Bronchial epithelial cell (primary cell): ENCODE data around the gene PTBP3. TPM values are rescaled to one million over a fixed set of nuclear protein-coding genes. Genes with fewer than 3 reads are reported as not detected.

Source experiments
- DNase-seq: peaks from one replicate; pipeline ENCODE4 v3.0.0-alpha.2; 2010; ENCODE audit warnings: low read depth
- FAIRE-seq: peaks from 2 replicates; lab custom pipeline; 2011; peaks lifted over from hg19 to GRCh38; lab: Jason Lieb, UNC
- H3K27me3 ChIP-seq: 2 replicates; pipeline ENCODE4 v1.5.1; 2011; ENCODE audit warnings: low read length; ENCODE audit not compliant: control insufficient read depth, insufficient read depth
- H3K36me3 ChIP-seq: 2 replicates; pipeline ENCODE4 v1.5.1; 2011; ENCODE audit warnings: low read length; ENCODE audit not compliant: control insufficient read depth, insufficient read depth
- H3K4me3 ChIP-seq: 2 replicates; pipeline ENCODE4 v1.5.1; 2011; ENCODE audit warnings: mild to moderate bottlenecking, low read depth, low read length, control low read depth
- total RNA-seq: library from RNA; depleted of rRNA; stranded (reverse); fragments of >200 nt; gene quantifications from 2 replicates; pipeline ENCODE4 v1.2.1, GENCODE V29; 2014
- TF ChIP-seq, protein P1 (sequence below): IDR thresholded peaks from 2 replicates; pipeline ENCODE4 v1.5.1; 2011; ENCODE audit warnings: mild to moderate bottlenecking, moderate library complexity, low read length, control low read depth, inconsistent platforms; ENCODE audit not compliant: insufficient read depth, severe bottlenecking

The PTBP3 gene
- total RNA-seq, 1 donor from 2014 or later, result 62.4 TPM

DNA sequence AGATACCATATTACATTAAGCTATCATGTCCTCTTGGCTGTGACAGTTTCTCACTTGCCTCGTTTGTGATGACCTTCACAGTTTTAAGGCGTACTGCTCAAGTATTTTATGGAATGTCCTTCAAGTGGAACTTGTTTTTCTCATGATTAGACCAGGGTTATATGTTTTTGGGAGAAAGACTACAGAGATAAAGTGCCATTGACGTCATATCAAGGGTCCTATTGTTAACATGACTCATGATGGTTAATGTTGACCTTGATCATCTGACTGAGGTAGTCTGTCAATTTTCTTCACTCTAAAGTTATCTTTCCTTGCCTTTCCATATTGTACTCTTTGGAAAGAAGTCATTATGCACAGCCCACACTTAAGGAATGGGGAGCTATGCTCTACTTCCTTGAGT lies 17.8 kb upstream of the PTBP3 start:
- TF ChIP-seq, protein P1, sequence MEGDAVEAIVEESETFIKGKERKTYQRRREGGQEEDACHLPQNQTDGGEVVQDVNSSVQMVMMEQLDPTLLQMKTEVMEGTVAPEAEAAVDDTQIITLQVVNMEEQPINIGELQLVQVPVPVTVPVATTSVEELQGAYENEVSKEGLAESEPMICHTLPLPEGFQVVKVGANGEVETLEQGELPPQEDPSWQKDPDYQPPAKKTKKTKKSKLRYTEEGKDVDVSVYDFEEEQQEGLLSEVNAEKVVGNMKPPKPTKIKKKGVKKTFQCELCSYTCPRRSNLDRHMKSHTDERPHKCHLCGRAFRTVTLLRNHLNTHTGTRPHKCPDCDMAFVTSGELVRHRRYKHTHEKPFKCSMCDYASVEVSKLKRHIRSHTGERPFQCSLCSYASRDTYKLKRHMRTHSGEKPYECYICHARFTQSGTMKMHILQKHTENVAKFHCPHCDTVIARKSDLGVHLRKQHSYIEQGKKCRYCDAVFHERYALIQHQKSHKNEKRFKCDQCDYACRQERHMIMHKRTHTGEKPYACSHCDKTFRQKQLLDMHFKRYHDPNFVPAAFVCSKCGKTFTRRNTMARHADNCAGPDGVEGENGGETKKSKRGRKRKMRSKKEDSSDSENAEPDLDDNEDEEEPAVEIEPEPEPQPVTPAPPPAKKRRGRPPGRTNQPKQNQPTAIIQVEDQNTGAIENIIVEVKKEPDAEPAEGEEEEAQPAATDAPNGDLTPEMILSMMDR, result no peak

DNA sequence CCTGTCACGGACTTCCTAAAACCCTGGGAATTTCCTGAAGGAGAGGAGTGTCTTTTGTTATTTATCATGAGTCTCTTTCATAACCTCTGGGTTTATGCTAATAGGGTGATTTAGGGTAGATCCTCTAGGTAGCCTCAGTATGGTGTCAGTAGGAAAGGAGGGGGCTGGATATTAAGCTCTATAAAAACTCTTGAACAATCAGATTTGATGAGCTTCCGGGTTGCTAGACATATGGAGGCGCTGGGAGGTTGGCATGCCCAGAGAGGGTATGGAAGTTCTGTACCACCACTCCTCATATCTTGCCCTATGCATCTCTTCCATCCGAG lies 15.6 kb upstream of the PTBP3 start:
- Histone ChIP-seq H3K36me3 (no peaks in the 10 kb centered on the region), H3K27me3 (no peaks in the 10 kb centered on the region), H3K4me3 (no peak overlapping the region)
- DNase-seq (no peak), FAIRE-seq (no peak)
- TF ChIP-seq, protein P1, result no peak

More for the DNA sequence above, 17.8 kb upstream of the PTBP3 start:
- FAIRE-seq (no peak), DNase-seq (no peak)
- Histone ChIP-seq H3K4me3 (no peak overlapping the region), H3K36me3 (no peaks in the 10 kb centered on the region), H3K27me3 (no peaks in the 10 kb centered on the region)

DNA sequence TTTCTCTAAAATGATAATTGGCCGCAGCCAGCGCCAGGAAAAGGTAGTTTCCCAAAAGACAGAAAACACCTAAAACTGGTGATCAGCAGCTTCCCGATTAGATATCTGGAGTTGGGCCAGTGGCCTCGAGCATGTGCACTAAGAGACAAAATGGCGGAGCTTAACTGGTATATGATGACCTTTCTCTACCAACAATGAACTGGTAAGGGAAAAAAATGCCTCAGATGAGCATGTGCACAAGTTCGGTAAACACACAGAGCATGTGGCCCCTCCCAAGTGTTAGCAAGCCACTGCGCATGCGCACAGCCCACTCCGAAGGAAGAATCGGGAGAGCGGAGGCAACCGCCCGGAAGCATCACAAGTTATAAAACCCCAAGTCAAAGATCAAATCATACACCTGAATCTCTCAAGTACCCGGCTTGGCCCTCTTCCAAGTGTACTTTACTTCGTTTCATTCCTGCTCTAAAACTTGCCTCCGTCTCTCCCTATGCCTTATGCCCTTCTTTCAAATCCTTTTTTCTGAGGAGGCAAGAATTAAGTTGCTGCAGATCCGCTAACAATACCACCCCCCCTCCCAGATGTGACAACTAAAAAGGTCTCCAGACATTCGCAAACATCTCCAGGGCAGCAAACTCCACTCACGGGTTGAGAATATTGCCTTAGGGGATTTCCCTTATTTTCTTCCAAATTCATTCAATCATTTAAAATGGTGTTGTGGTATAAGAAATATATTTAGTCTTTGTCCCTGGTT lies 15.0 kb upstream of the PTBP3 start:
- peak; percentile 65 for DNase-seq
- TF ChIP-seq, protein P1, result no peak
- no peaks in the 10 kb centered on the region for H3K36me3 ChIP-seq
- H3K4me3 ChIP-seq, result peak overlapping the region; percentile 32
- FAIRE-seq, result no peak
- no peaks in the 10 kb centered on the region for H3K27me3 ChIP-seq

DNA sequence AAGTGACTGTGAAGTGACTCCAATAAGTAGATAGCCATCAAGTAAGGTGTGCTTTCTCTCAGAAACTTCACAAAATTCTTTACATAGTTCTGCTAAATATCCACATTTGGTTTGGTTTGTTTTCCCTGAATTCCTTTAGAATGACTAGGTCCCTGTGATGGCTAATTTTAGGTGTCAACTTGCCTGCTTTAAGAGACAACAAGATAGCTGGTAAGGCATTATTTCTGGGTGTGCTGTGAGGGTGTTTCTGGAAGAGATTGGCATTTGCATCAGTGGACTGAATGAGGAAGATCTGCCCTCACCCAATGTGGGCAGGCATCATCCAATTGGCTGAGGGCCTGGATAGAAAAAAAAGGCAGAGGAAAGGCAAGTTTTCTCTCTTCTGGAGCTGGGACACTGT lies 8.3 kb upstream of the PTBP3 start:
- FAIRE-seq, result no peak
- no peaks in the 10 kb centered on the region for H3K36me3 ChIP-seq
- TF ChIP-seq, protein P1, result no peak
- DNase-seq, result no peak
- H3K4me3 ChIP-seq, result no peak overlapping the region
- no peaks in the 10 kb centered on the region for H3K27me3 ChIP-seq

DNA sequence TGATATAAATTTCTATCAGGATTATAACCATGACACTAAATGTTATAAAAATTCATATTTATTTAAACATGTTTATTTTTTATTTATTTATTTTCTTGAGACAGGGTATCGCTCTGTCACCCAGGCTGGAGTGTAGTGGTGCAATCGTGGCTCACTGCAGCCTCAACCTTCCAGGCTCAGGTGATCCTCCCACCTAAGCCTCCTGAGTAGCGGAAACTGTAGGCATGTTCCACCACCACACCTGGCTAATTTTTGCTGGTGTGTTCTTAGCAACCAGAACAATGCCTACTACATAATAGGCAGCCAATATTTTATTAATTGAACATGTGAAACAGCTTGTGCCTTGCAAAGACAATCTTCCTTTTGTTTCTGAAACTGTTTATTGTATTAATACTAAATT lies 6.5 kb upstream of the PTBP3 start:
- Histone ChIP-seq H3K27me3 (no peaks in the 10 kb centered on the region), H3K36me3 (no peaks in the 10 kb centered on the region), H3K4me3 (no peak overlapping the region)
- FAIRE-seq (no peak), DNase-seq (no peak)
- TF ChIP-seq, protein P1, result no peak

DNA sequence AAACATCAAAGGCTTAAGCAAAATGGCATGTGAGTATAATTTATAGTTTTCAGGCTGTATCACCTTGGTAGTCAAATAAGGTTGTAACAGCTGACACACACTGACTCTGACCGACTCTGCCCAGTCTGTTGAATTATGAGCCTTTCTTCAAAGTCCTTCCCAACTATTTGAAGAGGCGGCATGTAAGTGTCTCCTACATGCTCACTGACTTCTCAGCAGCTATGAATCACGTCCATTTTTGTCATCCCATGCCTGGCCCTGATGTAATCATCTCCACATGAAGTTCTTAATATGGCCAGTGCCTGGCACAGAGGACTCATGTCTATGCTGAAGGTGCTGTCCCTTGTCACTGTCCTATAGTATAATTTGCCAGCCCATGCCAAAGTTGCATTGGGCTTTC lies 5.1 kb upstream of the PTBP3 start:
- no peak overlapping the region for H3K4me3 ChIP-seq
- DNase-seq (peak; percentile 81), FAIRE-seq (no peak)
- no peaks in the 10 kb centered on the region for H3K36me3 ChIP-seq
- no peaks in the 10 kb centered on the region for H3K27me3 ChIP-seq
- TF ChIP-seq, protein P1, result no peak
